Activated naive CD8-positive, alpha-beta T cell treated with anti-CD3 and anti-CD28 coated beads, Interleukin-2, amount 10 ng/mL, durations not matched to agents 7 days and 5 days (primary cell): ENCODE measurements around the gene AFF2. TPM values are rescaled to one million over a fixed set of nuclear protein-coding genes. Genes with fewer than 3 reads are reported as not detected.
"Not testable (repeated sequence)": the region's sequence is repeated elsewhere in the genome, so short reads cannot be mapped to it uniquely, and the experiment has no call there.

Source experiments
- ATAC-seq: fragments of 150-1000 bp; cut with Tn5 transposase; one replicate; pipeline ENCODE4 v1.10.0; 2021; ENCODE audit warnings: low read depth, moderate library complexity
- POLR2A ChIA-PET: fragments of 350-600 bp; sonication (Branson Sonifier 250); formaldehyde crosslinking; loops from one replicate; lab custom pipeline; 2021; ENCODE audit warnings: antibody characterized with exemption; lab: Charles Lee
- DNase-seq: peaks from one replicate; pipeline ENCODE4 v3.0.0; 2021
- H3K27ac Mint-ChIP-seq: one replicate; pipeline ENCODE4 v1.8.0; 2022; ENCODE audit warnings: mild to moderate bottlenecking, mixed read lengths
- H3K27me3 Mint-ChIP-seq: one replicate; pipeline ENCODE4 v1.8.0; 2022; ENCODE audit warnings: mild to moderate bottlenecking, moderate library complexity, mixed read lengths
- H3K36me3 Mint-ChIP-seq: one replicate; pipeline ENCODE4 v1.8.0; 2021; ENCODE audit warnings: mild to moderate bottlenecking, mixed read lengths
- H3K4me1 Mint-ChIP-seq: one replicate; pipeline ENCODE4 v1.8.0; 2021; ENCODE audit warnings: mixed read lengths
- H3K4me3 Mint-ChIP-seq: one replicate; pipeline ENCODE4 v1.8.0; 2022; ENCODE audit warnings: mild to moderate bottlenecking, moderate library complexity, mixed read lengths
- H3K9me3 Mint-ChIP-seq: one replicate; pipeline ENCODE4 v1.8.0; 2021; ENCODE audit warnings: mixed read lengths
- total RNA-seq, 2 experiments: library from RNA; stranded (reverse); gene quantifications; one replicate each; pipeline ENCODE4 v1.2.3, GENCODE V29; 2021

AFF2 gene
- total RNA-seq, 2 experiments from 2014 or later = 0.42 to 0.68 TPM

DNA sequence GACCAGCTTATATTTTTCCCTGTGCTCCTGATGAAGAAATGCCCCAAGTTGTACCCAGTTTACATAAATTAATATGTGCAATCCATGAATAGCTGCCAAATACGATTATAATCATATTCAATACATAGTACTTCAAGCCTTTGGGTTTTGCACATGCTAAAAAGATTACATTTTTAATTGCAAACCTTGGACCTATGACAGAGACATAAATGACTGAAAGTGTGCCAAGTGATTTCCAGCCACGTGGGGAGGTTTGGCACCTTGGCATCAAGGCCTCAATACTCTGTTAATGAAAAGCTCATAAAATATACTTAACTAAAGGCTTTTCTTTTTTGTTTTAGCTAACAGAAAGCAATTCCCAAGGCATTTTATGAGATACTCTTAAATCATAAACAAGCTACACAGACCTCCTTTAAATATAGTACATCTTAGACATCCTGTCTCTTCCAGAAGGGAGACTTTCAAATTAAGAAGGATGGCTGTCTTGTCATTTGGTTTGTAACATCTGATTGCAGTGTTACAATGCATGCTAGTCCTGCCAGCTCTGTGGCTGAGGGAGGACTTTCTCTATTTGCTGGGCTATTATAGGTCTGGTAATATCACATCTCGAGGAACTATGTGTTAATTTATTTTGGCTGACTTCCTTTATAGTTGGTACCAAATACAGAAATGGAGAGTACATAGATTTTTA is 404.1 kb downstream of the AFF2 start:
- Mint-ChIP-seq H3K4me3 (no peak overlapping the region), H3K9me3 (no peaks in the 10 kb centered on the region), H3K36me3 (no peaks in the 10 kb centered on the region), H3K27ac (no peak overlapping the region), H3K4me1 (no peaks in the 10 kb centered on the region), H3K27me3 (no peaks in the 10 kb centered on the region)
- POLR2A ChIA-PET = no interaction called here
- ATAC-seq = no peak
- DNase-seq = no peak

DNA sequence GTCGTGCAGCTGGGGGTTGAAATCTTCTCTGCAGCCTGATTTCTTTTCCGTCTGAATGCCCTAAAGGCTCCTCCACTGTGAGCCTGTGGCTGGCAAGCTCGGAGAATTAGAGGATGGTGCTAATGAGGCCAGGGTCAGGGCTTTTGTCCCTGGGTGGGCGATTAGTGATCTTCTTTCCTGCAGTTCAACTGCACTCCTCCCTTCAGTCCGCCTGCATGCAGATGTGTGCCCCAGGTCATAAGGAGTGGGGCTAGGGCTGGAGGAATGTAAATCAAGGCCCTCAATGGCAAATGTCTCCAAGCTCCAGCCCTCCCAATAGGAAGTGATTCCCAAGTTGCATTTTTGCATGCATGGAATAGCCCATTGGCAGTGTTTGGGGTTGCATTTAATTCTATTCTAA is 405.0 kb downstream of the AFF2 start:
- Mint-ChIP-seq H3K27me3 (no peaks in the 10 kb centered on the region), H3K27ac (no peak overlapping the region), H3K4me1 (no peaks in the 10 kb centered on the region), H3K4me3 (no peak overlapping the region), H3K9me3 (no peaks in the 10 kb centered on the region), H3K36me3 (no peaks in the 10 kb centered on the region)
- ATAC-seq = no peak
- no peak for DNase-seq
- POLR2A ChIA-PET = no interaction called here

GRCh38 chrX:148906628-148907027 is 406.2 kb downstream of the AFF2 start:
- H3K4me1 Mint-ChIP-seq, H3K9me3 Mint-ChIP-seq, H3K27me3 Mint-ChIP-seq, ATAC-seq, DNase-seq, POLR2A ChIA-PET, H3K4me3 Mint-ChIP-seq, H3K36me3 Mint-ChIP-seq, H3K27ac Mint-ChIP-seq: not testable (repeated sequence)

GRCh38 chrX:148909758-148910157 is 409.3 kb downstream of the AFF2 start:
- Mint-ChIP-seq H3K27ac (no peak overlapping the region), H3K27me3 (no peaks in the 10 kb centered on the region), H3K9me3 (no peaks in the 10 kb centered on the region), H3K4me1 (no peaks in the 10 kb centered on the region), H3K4me3 (no peak overlapping the region), H3K36me3 (no peaks in the 10 kb centered on the region)
- no peak for DNase-seq
- no peak for ATAC-seq
- POLR2A ChIA-PET = no interaction called here

GRCh38 chrX:148913971-148914370 is 413.6 kb downstream of the AFF2 start:
- H3K27ac Mint-ChIP-seq = no peak overlapping the region
- DNase-seq (no peak), ATAC-seq (no peak)
- no peaks in the 10 kb centered on the region for H3K4me1 Mint-ChIP-seq
- POLR2A ChIA-PET = no interaction called here
- H3K36me3 Mint-ChIP-seq = no peaks in the 10 kb centered on the region
- no peak overlapping the region for H3K4me3 Mint-ChIP-seq
- no peaks in the 10 kb centered on the region for H3K9me3 Mint-ChIP-seq
- no peaks in the 10 kb centered on the region for H3K27me3 Mint-ChIP-seq

DNA sequence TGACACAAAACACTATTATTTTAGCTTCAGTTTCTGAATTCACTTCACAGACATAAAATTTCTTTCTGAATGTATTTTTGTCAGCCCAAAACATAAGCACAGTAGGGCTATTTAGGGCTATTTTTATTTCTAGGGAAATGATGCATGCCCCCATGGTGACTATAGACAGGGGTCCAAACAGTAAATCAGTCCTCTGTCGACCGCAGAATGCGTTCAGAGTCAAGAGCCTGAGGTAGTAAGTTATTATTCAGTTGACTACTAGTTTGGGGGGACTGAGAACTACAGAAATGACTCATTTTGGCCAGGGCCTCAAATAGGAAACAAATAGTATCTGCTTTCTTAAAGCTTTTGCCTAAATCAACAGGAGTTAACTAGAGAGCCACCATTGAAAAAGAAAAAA is 414.4 kb downstream of the AFF2 start:
- Mint-ChIP-seq H3K4me3 (no peak overlapping the region), H3K36me3 (no peaks in the 10 kb centered on the region), H3K27me3 (no peaks in the 10 kb centered on the region), H3K9me3 (no peaks in the 10 kb centered on the region), H3K4me1 (no peaks in the 10 kb centered on the region), H3K27ac (no peak overlapping the region)
- DNase-seq (no peak), ATAC-seq (no peak)
- POLR2A ChIA-PET = no interaction called here

- no peaks in the 10 kb centered on the region for H3K4me1 Mint-ChIP-seq
- no peak overlapping the region for H3K27ac Mint-ChIP-seq
- no peaks in the 10 kb centered on the region for H3K36me3 Mint-ChIP-seq
- H3K9me3 Mint-ChIP-seq = no peaks in the 10 kb centered on the region
- ATAC-seq (no peak), DNase-seq (no peak)
- H3K27me3 Mint-ChIP-seq = no peaks in the 10 kb centered on the region
- POLR2A ChIA-PET = no interaction called here
- H3K4me3 Mint-ChIP-seq = no peak overlapping the region
Observed at GRCh38 chrX:148915474-148915873, 415.1 kb downstream of the AFF2 start.

DNA sequence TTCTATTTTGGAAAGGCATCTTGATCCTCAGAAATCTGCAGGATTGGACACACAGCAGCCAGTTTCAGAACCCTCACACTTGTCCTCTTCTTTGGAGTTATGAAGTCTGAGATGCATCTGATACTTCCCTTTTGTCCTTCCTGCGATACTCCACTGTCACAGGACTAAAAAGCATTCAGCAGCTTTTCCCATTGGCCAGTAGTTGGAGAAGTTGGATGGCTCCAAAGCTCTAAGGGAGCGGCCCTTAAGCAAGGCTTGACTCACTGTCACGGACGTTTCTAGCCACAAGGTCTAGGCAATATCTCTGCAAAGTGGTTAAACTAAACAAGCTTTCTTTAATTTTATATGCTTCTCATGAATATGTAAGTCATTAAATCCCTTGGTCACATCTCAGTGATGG is 417.0 kb downstream of the AFF2 start:
- no peak overlapping the region for H3K4me3 Mint-ChIP-seq
- no peaks in the 10 kb centered on the region for H3K36me3 Mint-ChIP-seq
- ATAC-seq = no peak
- H3K9me3 Mint-ChIP-seq = no peaks in the 10 kb centered on the region
- H3K27me3 Mint-ChIP-seq = no peaks in the 10 kb centered on the region
- POLR2A ChIA-PET = no interaction called here
- DNase-seq = no peak
- H3K4me1 Mint-ChIP-seq = no peaks in the 10 kb centered on the region
- H3K27ac Mint-ChIP-seq = no peak overlapping the region

- ATAC-seq (no peak), DNase-seq (no peak)
- H3K27ac Mint-ChIP-seq = no peak overlapping the region
- H3K27me3 Mint-ChIP-seq = no peaks in the 10 kb centered on the region
- no peaks in the 10 kb centered on the region for H3K36me3 Mint-ChIP-seq
- H3K4me3 Mint-ChIP-seq = no peak overlapping the region
- POLR2A ChIA-PET = no interaction called here
- no peaks in the 10 kb centered on the region for H3K9me3 Mint-ChIP-seq
- H3K4me1 Mint-ChIP-seq = no peaks in the 10 kb centered on the region
Observed at GRCh38 chrX:148923631-148924030, 423.2 kb downstream of the AFF2 start.

GRCh38 chrX:148926371-148926770 is 426.0 kb downstream of the AFF2 start:
- POLR2A ChIA-PET = no interaction called here
- Mint-ChIP-seq H3K36me3 (no peaks in the 10 kb centered on the region), H3K27me3 (no peaks in the 10 kb centered on the region), H3K4me3 (no peak overlapping the region), H3K27ac (no peak overlapping the region), H3K4me1 (no peaks in the 10 kb centered on the region), H3K9me3 (no peaks in the 10 kb centered on the region)
- no peak for ATAC-seq
- no peak for DNase-seq

DNA sequence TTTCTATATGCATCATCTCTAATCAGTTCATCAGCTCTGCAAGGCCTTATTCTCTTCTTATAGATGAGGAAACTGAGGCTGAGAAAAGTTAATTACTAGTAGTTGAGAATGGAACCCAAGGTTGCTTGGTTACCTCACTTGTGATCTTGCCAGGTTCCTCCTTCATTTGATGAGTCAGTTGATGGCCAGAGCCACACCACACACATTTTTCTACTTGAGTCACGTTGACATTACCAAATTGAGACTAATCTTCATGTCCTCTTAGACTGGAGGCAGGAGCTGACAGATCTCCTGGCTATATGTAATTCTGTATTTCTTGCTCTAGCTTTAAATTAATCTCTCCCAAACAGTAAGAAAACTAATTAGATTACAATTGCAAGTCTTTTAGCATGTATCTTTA is 428.4 kb downstream of the AFF2 start:
- Mint-ChIP-seq H3K36me3 (no peaks in the 10 kb centered on the region), H3K4me3 (no peak overlapping the region), H3K27ac (no peak overlapping the region), H3K9me3 (no peaks in the 10 kb centered on the region), H3K4me1 (no peaks in the 10 kb centered on the region), H3K27me3 (no peaks in the 10 kb centered on the region)
- no peak for ATAC-seq
- POLR2A ChIA-PET = no interaction called here
- no peak for DNase-seq

- ATAC-seq (no peak), DNase-seq (no peak)
- Mint-ChIP-seq H3K27me3 (no peaks in the 10 kb centered on the region), H3K36me3 (no peaks in the 10 kb centered on the region), H3K4me1 (no peaks in the 10 kb centered on the region), H3K27ac (no peak overlapping the region), H3K9me3 (no peaks in the 10 kb centered on the region), H3K4me3 (no peak overlapping the region)
- POLR2A ChIA-PET = no interaction called here
Observed at GRCh38 chrX:148929686-148930085, 429.3 kb downstream of the AFF2 start.

- no peaks in the 10 kb centered on the region for H3K9me3 Mint-ChIP-seq
- ATAC-seq (no peak), DNase-seq (no peak)
- no peaks in the 10 kb centered on the region for H3K4me1 Mint-ChIP-seq
- no peak overlapping the region for H3K27ac Mint-ChIP-seq
- H3K27me3 Mint-ChIP-seq = no peaks in the 10 kb centered on the region
- POLR2A ChIA-PET = no interaction called here
- H3K4me3 Mint-ChIP-seq = no peak overlapping the region
- H3K36me3 Mint-ChIP-seq = no peaks in the 10 kb centered on the region
Observed at GRCh38 chrX:148930206-148930729, 429.9 kb downstream of the AFF2 start.

GRCh38 chrX:148933881-148934280 is 433.5 kb downstream of the AFF2 start:
- H3K27me3 Mint-ChIP-seq = no peaks in the 10 kb centered on the region
- H3K36me3 Mint-ChIP-seq = no peaks in the 10 kb centered on the region
- no peak overlapping the region for H3K27ac Mint-ChIP-seq
- no peaks in the 10 kb centered on the region for H3K4me1 Mint-ChIP-seq
- DNase-seq (no peak), ATAC-seq (no peak)
- no peak overlapping the region for H3K4me3 Mint-ChIP-seq
- POLR2A ChIA-PET = no interaction called here
- H3K9me3 Mint-ChIP-seq = no peaks in the 10 kb centered on the region
